ENCODE measurements around the gene KCNN4.
"Not testable (repeated sequence)": the region's sequence is repeated elsewhere in the genome, so short reads cannot be mapped to it uniquely, and the experiment has no call there.

DNA sequence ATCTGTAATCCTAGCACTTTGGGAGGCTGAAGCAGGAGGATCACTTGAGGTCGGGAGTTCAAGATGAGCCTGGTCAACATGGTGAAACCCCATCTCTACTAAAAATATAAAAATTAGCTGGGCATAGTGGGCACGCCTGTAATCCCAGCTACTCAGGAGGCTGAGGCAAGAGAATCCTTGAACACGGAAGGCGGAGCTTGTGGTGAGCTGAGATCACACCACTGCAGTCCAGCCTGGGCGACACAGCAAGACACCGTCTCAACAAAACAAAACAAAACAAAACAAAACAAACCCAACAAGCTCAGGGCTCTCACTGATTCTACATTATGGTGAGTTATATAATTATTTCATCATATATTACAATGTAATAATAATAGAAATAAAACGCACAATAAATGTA is 25.6 kb upstream of the KCNN4 start:
- TF ChIP-seq, protein P1, sequence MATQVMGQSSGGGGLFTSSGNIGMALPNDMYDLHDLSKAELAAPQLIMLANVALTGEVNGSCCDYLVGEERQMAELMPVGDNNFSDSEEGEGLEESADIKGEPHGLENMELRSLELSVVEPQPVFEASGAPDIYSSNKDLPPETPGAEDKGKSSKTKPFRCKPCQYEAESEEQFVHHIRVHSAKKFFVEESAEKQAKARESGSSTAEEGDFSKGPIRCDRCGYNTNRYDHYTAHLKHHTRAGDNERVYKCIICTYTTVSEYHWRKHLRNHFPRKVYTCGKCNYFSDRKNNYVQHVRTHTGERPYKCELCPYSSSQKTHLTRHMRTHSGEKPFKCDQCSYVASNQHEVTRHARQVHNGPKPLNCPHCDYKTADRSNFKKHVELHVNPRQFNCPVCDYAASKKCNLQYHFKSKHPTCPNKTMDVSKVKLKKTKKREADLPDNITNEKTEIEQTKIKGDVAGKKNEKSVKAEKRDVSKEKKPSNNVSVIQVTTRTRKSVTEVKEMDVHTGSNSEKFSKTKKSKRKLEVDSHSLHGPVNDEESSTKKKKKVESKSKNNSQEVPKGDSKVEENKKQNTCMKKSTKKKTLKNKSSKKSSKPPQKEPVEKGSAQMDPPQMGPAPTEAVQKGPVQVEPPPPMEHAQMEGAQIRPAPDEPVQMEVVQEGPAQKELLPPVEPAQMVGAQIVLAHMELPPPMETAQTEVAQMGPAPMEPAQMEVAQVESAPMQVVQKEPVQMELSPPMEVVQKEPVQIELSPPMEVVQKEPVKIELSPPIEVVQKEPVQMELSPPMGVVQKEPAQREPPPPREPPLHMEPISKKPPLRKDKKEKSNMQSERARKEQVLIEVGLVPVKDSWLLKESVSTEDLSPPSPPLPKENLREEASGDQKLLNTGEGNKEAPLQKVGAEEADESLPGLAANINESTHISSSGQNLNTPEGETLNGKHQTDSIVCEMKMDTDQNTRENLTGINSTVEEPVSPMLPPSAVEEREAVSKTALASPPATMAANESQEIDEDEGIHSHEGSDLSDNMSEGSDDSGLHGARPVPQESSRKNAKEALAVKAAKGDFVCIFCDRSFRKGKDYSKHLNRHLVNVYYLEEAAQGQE (IDR thresholded peaks at IDR 0.05; ENCODE audit: unreplicated experiment), result not testable (repeated sequence)
- TF ChIP-seq, protein P2, sequence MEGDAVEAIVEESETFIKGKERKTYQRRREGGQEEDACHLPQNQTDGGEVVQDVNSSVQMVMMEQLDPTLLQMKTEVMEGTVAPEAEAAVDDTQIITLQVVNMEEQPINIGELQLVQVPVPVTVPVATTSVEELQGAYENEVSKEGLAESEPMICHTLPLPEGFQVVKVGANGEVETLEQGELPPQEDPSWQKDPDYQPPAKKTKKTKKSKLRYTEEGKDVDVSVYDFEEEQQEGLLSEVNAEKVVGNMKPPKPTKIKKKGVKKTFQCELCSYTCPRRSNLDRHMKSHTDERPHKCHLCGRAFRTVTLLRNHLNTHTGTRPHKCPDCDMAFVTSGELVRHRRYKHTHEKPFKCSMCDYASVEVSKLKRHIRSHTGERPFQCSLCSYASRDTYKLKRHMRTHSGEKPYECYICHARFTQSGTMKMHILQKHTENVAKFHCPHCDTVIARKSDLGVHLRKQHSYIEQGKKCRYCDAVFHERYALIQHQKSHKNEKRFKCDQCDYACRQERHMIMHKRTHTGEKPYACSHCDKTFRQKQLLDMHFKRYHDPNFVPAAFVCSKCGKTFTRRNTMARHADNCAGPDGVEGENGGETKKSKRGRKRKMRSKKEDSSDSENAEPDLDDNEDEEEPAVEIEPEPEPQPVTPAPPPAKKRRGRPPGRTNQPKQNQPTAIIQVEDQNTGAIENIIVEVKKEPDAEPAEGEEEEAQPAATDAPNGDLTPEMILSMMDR (conservative IDR thresholded peaks at IDR 0.05; ENCODE audit: low read depth in 2 of 2), result not testable (repeated sequence)
- TF ChIP-seq JUNB (IDR thresholded peaks at IDR 0.05; ENCODE audit: unreplicated experiment); EZH2phosphoT487 (IDR thresholded peaks at IDR 0.05; ENCODE audit: unreplicated experiment); EZH2 (IDR thresholded peaks at IDR 0.05; ENCODE audit: low read depth, unreplicated experiment); ZNF331 (CRISPR knock-in tag; IDR thresholded peaks at IDR 0.05; ENCODE audit: low read depth); POLR2AphosphoS5 (IDR thresholded peaks at IDR 0.05; ENCODE audit: low read depth); ZNF114 (CRISPR knock-in tag; IDR thresholded peaks at IDR 0.05): not testable (repeated sequence)
